Sigmoid colon (tissue), 7 donors: ENCODE measurements around the gene BRINP1. TPM values are rescaled to one million over a fixed set of nuclear protein-coding genes. Genes with fewer than 3 reads are reported as not detected.

ENCODE experiments used
- DNase-seq: peaks from one replicate; pipeline ENCODE4 v3.0.0-alpha.2; 2019
- H3K27ac ChIP-seq, 4 donors: fragments of 200-600 bp; sonication (generic); one replicate each; pipeline ENCODE4 v1.5.1; 2016 to 2019; ENCODE audit warnings: mild to moderate bottlenecking in 1 of 4
- H3K27me3 ChIP-seq, 3 donors: fragments of 200-600 bp; sonication (generic); one replicate each; pipeline ENCODE4 v1.5.1; 2019; ENCODE audit warnings: mild to moderate bottlenecking in 1 of 3
- H3K36me3 ChIP-seq, 4 donors: fragments of 200-600 bp; sonication (generic); one replicate each; pipeline ENCODE4 v1.5.1; 2016 to 2019
- H3K4me1 ChIP-seq, 4 donors: fragments of 200-600 bp; sonication (generic); one replicate each; pipeline ENCODE4 v1.5.1; 2017 to 2019
- H3K4me3 ChIP-seq, 4 donors: fragments of 200-600 bp; sonication (generic); one replicate each; pipeline ENCODE4 v1.5.1; 2017 to 2019; ENCODE audit warnings: mild to moderate bottlenecking in 2 of 4, moderate library complexity in 1 of 4
- H3K9me3 ChIP-seq, 4 donors: fragments of 200-600 bp in 3 of 4; sonication (generic) in 3 of 4; one replicate each; pipeline versions ENCODE4 v1.5.1 to v1.6.1; 2013 to 2019
- EP300 ChIP-seq, 4 donors: sonication (generic); formaldehyde crosslinking; IDR thresholded peaks; one replicate each; pipeline ENCODE4 v1.6.1; 2017; ENCODE audit warnings: antibody characterized with exemption in 4 of 4
- POLR2A ChIP-seq, 2 donors: fragments of 450-650 bp; IDR thresholded peaks; one replicate each; pipeline ENCODE4 v1.6.1; 2016; ENCODE audit warnings: antibody characterized with exemption in 2 of 2, mild to moderate bottlenecking in 2 of 2, moderate library complexity in 2 of 2
- POLR2AphosphoS5 ChIP-seq, 4 donors: sonication (generic); formaldehyde crosslinking; IDR thresholded peaks; one replicate each; pipeline ENCODE4 v1.6.1; 2017; ENCODE audit warnings: antibody characterized with exemption in 4 of 4
- WGBS, 2 donors: extraction: QIAGEN DNeasy Blood & Tissue Kit; methylation state at CpG; one replicate each; pipeline ENCODE4 v1.1.7; 2013; 5-methylcytosine and 5-hydroxymethylcytosine counted together
- intact Hi-C: fragments of 100-400 bp; cut with DNase I; formaldehyde crosslinking; loops from one replicate; pipeline ENCODE4 v1.15.1; 2023
- polyA plus RNA-seq, 3 donors: library from polyadenylated mRNA; stranded (reverse); fragments of 200-250 nt; gene quantifications; one replicate each; pipeline ENCODE4 v1.2.3, GENCODE V29; 2013
- total RNA-seq, 4 donors: library from RNA; depleted of rRNA; stranded (reverse); fragments of >200 nt; gene quantifications; one replicate each; pipeline ENCODE4 v1.1.0, GENCODE V29; 2016
- TF ChIP-seq, protein P1 (sequence below), 4 experiments: fragments of 450-650 bp in 3 of 4; fragments of 200-600 bp in 1 of 4; IDR thresholded peaks; one replicate each; pipeline ENCODE4 v1.5.1; 2016 to 2019; ENCODE audit warnings: antibody characterized with exemption in 4 of 4, mild to moderate bottlenecking in 3 of 4, moderate library complexity in 2 of 4
- donor health status: healthy with polysubstance abuse.
- donor health status: Bipolar disorder and iron deficiency.
- donor health status: healthy.

Gene BRINP1
- total and polyA plus RNA-seq, 7 donors: 0.19 to 0.71 (median 0.27) TPM; not detected in 3

DNA sequence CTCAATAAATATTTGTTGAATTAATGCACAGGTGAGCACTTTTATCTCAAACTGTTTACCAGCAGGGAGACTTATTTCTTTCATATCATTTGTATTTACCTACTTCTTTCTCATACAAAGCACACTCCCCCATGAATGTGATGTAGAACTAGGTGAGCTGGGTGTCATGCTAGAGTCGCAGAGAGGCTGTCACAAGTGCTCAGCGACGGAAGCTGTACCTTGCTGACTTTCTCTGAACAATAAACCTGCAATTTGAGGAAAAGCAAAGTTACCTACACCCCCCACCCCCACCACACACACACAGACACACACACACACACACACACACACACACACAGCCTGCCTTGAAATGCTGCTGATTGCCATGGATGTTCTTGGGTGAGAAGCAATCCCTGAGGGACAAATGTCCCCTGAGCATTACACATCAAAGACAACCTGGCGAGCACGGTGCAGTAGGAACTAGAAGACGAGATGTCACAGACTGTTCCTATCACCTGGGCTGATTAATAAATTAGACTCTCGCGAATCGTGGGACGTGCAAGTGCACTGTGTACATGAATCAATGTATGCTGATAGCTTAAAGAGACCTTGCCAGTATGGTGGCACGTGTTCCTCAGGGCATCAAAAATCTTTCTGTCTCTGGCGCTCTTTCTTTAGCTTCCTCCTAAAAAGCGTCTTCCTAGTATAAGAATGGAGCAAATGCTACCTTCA is 66.1 kb downstream of the BRINP1 start:
- DNase-seq: no peak
- Histone ChIP-seq H3K27ac (no peak overlapping the region), H3K4me1 (no peaks in the 10 kb centered on the region), H3K9me3 (no peaks in the 10 kb centered on the region), H3K4me3 (no peak overlapping the region), H3K27me3 (no peaks in the 10 kb centered on the region), H3K36me3 (no peaks in the 10 kb centered on the region)
- 89 to 90% methylated on average over 13 of the region's 13 CpGs for WGBS, 2 donors
- intact Hi-C loops: no loop called here
- no peak for TF ChIP-seq POLR2AphosphoS5 (IDR thresholded peaks at IDR 0.05)
- no peak for TF ChIP-seq POLR2A (IDR thresholded peaks at IDR 0.05)
- TF ChIP-seq, protein P1, sequence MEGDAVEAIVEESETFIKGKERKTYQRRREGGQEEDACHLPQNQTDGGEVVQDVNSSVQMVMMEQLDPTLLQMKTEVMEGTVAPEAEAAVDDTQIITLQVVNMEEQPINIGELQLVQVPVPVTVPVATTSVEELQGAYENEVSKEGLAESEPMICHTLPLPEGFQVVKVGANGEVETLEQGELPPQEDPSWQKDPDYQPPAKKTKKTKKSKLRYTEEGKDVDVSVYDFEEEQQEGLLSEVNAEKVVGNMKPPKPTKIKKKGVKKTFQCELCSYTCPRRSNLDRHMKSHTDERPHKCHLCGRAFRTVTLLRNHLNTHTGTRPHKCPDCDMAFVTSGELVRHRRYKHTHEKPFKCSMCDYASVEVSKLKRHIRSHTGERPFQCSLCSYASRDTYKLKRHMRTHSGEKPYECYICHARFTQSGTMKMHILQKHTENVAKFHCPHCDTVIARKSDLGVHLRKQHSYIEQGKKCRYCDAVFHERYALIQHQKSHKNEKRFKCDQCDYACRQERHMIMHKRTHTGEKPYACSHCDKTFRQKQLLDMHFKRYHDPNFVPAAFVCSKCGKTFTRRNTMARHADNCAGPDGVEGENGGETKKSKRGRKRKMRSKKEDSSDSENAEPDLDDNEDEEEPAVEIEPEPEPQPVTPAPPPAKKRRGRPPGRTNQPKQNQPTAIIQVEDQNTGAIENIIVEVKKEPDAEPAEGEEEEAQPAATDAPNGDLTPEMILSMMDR (IDR thresholded peaks at IDR 0.05): no peak
- no peak for TF ChIP-seq EP300 (IDR thresholded peaks at IDR 0.05)

GRCh38 chr9:119298076-119298853 is 71.0 kb downstream of the BRINP1 start:
- no peak overlapping the region for H3K4me3 ChIP-seq
- H3K36me3 ChIP-seq: no peaks in the 10 kb centered on the region
- H3K4me1 ChIP-seq: no peaks in the 10 kb centered on the region
- WGBS, 2 donors: 48 to 58% methylated on average over 3 of the region's 3 CpGs
- no peaks in the 10 kb centered on the region for H3K9me3 ChIP-seq
- no peaks in the 10 kb centered on the region for H3K27me3 ChIP-seq
- intact Hi-C loops: no loop called here
- H3K27ac ChIP-seq: no peak overlapping the region
- TF ChIP-seq POLR2AphosphoS5 (IDR thresholded peaks at IDR 0.05): no peak
- TF ChIP-seq EP300 (IDR thresholded peaks at IDR 0.05): no peak
- TF ChIP-seq, protein P1 (IDR thresholded peaks at IDR 0.05): no peak
- no peak for TF ChIP-seq POLR2A (IDR thresholded peaks at IDR 0.05)
- no peak for DNase-seq

GRCh38 chr9:119291554-119291953 is 77.7 kb downstream of the BRINP1 start:
- Histone ChIP-seq H3K27ac (no peak overlapping the region), H3K27me3 (no peaks in the 10 kb centered on the region), H3K9me3 (no peaks in the 10 kb centered on the region), H3K4me1 (no peaks in the 10 kb centered on the region), H3K4me3 (no peak overlapping the region), H3K36me3 (no peaks in the 10 kb centered on the region)
- 26 to 33% methylated on average over 1 of the region's 1 CpG for WGBS, 2 donors
- no peak for DNase-seq
- intact Hi-C loops: no loop called here
- TF ChIP-seq, protein P1 (IDR thresholded peaks at IDR 0.05): no peak
- TF ChIP-seq EP300 (IDR thresholded peaks at IDR 0.05) (no peak), POLR2AphosphoS5 (IDR thresholded peaks at IDR 0.05) (no peak), POLR2A (IDR thresholded peaks at IDR 0.05) (no peak)

GRCh38 chr9:119289740-119290433 is 79.3 kb downstream of the BRINP1 start:
- Histone ChIP-seq H3K27me3 (no peaks in the 10 kb centered on the region), H3K4me3 (no peak overlapping the region), H3K9me3 (no peaks in the 10 kb centered on the region), H3K27ac (no peak overlapping the region), H3K36me3 (no peaks in the 10 kb centered on the region), H3K4me1 (peaks cover 0 to 4% (median under 1%) of the 10 kb centered on the region in 4 donors)
- 7 to 23% methylated on average over 3 of the region's 3 CpGs for WGBS, 2 donors
- DNase-seq: no peak
- TF ChIP-seq, protein P1 (IDR thresholded peaks at IDR 0.05): peak; percentile 55 to 84 (median 76)
- TF ChIP-seq POLR2AphosphoS5 (IDR thresholded peaks at IDR 0.05) (no peak), POLR2A (IDR thresholded peaks at IDR 0.05) (no peak)
- intact Hi-C loops: loop anchor here (2.0 kb wide), 2 partner anchors 459 to 695 kb away; no protein-coding TSS in a partner anchor
